Measurements from ENCODE around the gene PIGC.

- TF ChIP-seq POLR2A (IDR thresholded peaks at IDR 0.05; ENCODE audit: low read depth, low read length), result no peak
- no peak for TF ChIP-seq PAX5 (IDR thresholded peaks at IDR 0.05; ENCODE audit: insufficient read depth, low read length, severe bottlenecking)
- no peak for TF ChIP-seq POLR2AphosphoS5 (IDR thresholded peaks at IDR 0.05; ENCODE audit: low read depth, low read length)
- TF ChIP-seq TAF1 (IDR thresholded peaks at IDR 0.05; ENCODE audit: low read depth, low read length), result no peak
- TF ChIP-seq SPI1 (IDR thresholded peaks at IDR 0.05; ENCODE audit: low read depth, low read length), result no peak
- no peak for TF ChIP-seq POU2F2 (IDR thresholded peaks at IDR 0.05; ENCODE audit: low read depth, low read length)
These were observed 27.3 kb downstream of the PIGC start for GRCh38 chr1:172416496-172417035.
